Raji (cell line): ENCODE results near the gene FLNA.

Experiments
- POLR2A ChIP-seq: IDR thresholded peaks from 2 replicates; pipeline ENCODE4 v1.6.1; 2011; ENCODE audit warnings: low read depth, low read length, control low read depth; ENCODE audit not compliant: insufficient read depth

The FLNA gene

DNA sequence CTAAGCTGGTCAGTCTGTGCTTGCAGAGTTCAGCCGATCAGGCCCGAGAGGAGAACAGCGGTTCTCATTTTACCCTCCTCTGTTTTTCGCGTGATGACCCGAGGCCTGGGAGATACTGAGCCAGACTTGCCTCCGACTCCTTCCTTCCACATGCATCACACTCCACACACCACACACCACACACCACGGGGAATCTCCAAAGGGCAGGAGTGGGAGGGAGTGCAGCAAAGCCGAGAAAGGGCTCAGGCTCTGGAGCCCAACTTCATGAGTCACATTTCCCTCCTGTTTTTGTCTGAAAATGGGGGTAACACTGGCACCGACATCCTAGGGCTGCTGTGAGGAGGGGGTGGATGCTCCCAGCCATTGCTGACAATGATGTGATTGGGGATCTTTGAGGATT, 39.9 kb downstream of the FLNA start:
- TF ChIP-seq POLR2A: no peak

DNA sequence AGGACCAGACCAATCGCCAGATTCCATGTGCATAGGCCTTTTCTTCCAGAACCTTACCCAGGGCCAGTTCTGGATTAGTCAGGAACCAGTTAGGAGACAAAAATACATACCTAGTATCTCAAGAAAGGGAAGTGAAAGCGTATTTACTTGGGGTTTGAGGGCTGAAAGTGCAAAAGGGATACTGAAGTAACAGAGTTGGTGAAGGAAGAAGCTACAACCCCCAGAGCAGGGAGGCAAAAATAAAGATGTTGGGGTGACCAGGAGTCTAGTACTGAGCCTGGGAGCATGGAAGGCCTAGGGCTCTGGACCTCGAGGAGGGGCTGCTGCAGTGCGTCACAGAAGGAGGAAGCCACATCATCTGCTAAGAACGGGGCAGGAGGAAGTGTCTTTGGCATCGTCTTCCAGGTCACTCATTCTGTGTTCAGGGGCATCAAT, 40.6 kb downstream of the FLNA start:
- TF ChIP-seq POLR2A: no peak

DNA sequence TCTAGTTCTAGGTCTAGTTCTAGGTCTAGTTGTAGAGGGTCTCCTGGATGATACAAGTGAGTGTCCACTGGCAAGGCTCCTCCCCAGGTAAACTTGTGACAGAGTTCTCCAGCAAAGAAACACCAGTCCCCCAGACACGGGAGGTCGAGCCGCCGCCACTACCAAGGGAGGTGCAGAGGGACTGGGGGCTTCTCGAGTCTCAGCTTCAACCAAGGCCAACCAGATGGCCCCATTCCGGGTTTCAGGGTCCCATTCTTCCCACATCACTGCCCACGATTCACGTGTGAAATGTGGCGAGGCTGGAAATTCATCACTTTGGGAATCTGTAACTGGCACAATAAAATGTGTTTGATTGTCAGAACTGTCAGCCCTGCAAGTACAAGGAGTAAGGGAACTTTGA, 41.3 kb downstream of the FLNA start:
- TF ChIP-seq POLR2A: no peak

DNA sequence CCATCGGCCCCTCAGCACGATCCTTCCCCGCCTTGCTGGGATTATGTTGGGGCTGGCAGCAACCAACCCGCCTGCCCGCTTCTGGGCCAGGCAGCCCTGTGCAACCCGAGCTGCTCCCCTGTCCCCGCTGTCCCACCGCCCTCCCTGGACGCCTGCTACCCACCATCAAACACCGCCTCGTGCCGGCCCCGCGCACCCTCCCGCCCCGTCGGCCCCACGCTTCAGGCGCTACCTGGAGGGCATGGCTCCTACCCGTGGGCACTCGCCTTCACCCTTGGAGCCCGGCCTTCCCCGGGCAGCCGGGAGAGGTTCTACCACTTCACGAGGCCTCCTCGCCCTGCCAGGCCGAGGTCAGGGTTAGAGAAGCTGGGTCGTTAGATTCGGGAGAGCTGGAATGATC, 41.9 kb downstream of the FLNA start:
- no peak for TF ChIP-seq POLR2A

DNA sequence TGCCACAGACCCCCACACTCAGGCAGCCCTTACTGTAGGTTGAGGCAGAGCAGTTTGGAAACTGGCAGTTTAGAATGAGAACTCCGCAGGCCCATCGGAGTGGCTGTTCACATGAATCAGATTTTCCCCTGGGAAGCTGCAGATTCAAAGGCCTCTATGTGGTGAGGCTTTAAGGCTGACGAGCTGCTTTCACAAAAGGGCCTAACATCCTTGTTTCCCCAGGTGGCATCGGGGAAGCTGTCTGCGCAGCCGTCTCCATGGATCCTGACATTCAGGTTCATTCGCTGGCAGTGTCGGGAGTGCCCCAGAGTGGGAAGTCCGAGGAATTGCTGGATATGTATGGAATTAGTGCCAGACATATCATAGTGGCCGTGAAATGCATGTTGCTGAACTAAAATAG, 45.1 kb downstream of the FLNA start:
- TF ChIP-seq POLR2A: no peak

DNA sequence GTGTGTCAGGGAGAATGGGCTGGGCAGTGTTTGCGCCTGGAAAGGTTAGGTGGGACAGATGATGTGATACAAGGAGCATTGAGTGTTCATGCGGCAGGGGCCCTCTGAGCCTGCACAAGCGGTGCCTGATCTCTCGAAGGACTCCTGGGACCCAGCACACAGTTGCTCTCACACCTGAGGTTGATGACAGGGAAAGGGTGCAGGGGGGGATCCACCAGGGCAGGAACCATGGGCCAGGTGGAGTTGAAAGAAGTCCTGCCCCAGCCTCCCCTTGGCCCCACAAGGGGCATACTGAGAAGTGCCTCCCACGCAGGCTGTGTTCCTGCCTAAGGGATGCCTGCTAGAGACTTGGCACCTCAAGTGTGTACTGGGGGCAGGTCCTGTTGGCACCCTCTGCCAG, 45.8 kb downstream of the FLNA start:
- TF ChIP-seq POLR2A: no peak

DNA sequence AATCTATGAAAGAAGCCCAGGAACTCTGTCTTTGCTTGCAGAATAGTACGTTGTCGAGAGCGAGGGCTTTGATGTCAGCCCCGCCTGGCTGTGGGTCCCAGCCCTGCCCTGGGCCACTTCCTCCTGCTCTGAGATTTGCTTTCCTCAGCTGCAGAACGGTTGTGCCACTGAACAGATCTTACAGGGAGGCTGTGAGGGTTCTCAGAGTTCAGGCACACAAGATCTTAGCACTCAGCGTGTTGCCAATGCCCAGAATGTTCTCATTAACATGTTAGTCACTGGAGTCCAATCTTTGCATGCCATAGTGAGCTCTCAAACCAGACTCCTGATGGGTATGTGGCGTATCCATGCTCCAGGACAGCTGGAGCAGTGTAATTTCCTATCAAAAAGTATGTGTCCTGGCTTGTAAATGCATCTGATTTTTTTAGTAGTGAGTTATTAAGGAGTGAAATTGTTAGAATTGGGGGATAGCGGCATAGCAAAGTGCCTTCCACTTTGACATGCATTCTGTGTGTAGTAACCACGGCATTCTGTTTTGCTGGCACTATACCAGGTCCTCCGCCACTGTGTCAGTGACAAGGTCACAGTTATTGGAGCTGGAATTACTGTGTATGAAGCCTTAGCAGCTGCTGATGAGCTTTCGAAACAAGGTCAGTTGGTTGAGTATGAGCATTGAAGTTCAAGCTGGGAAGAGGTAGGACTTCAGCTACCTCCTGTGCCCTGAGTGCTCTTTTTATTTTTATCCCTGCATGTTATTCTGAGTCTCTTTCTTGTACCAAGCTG, 47.2 kb downstream of the FLNA start:
- TF ChIP-seq POLR2A: no peak

DNA sequence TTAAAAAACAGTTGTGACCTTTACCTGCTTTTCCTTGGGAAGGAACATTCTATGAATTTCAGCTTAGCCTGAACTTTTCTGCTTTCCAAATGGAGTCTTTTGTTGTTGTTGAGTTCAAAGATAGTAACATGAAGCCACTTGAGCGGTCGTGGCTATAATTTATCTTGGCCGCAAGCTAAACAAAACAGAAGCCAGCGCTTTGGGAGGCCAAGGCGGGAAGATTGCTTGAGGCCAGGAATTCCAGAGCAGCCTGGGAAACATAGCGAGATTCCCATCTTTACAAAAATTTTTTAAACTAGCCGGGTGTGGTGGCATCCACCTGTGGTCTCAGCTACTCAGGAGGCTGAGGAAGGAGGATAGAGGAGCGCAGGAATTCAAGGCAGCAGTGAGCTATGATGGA, 48.9 kb downstream of the FLNA start:
- TF ChIP-seq POLR2A: no peak

DNA sequence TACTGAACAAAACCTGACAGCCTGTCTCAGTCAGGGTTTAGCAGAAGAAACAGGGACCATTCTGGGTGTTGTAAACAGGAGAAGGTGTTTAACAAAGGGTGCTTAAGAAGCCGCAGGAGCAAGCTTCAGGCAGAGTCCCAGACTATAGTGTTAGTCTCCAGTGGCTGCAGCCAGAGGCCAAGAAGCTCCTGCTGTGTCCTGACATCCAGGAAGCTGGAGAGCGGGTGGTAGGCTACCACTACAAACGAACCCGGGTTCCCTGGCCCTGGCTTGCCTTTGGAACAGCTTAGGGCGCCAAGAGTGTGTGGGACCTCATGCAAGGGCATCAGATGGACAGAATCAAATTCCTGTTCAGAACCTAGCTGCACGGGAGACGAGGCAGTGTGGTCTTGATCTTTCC, 50.9 kb downstream of the FLNA start:
- TF ChIP-seq POLR2A: no peak

DNA sequence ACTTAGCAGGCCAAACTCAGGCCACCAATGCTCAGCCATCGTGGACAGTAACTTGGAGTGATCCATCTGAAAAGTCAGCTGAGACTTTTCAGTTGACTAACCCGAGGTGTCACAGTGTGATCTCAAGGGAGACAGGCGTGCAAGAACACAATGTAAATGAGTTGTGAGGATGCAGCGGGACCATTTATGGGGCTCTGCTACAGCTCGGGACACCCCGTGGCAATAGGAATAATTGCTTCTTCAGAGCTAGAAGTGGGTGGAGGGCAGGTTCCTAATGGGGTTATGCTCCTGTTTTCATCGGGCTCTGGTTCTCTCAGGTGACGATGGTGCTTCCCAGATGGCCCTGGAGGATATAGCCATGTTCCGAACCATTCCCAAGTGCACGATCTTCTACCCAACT, 51.5 kb downstream of the FLNA start:
- no peak for TF ChIP-seq POLR2A

DNA sequence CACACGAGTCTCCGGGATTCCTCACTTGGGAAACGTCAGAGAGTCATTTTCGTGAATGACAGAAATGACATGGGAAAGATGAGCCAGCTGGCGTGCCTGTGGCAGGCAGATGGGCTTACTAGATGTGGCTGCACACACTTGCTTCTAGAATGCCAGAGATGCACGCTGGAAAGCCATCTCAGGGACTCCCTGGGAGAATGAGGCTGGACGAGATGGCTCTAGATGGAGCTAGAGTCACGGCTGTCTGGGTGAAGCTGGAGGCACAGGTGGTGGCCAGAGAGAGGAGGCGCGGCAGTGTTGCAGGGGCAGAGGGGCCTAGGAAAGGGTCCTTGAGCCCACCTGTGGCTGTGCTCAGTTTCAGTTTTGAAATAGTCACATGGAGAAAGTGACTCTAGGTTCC, 52.8 kb downstream of the FLNA start:
- TF ChIP-seq POLR2A: no peak

DNA sequence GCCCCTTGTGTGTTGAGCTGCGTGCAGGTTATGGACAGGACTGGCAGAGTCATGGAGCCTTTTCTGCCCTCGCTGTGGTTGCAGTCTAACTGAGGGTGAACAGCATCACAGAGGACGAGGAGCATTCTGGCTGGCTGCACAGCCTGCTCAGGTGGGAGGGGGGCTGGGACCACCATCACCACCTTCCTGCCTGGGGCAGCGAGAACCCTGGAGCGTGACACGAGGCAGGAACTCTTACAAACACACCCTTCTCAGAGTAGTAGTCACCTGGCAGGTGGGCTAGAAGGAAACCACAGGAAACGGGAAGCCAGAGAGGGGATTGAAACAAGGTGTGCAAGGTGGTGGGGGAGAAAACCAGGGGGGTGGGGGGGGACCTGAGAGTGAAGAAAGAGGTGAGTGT, 53.3 kb downstream of the FLNA start:
- no peak for TF ChIP-seq POLR2A

DNA sequence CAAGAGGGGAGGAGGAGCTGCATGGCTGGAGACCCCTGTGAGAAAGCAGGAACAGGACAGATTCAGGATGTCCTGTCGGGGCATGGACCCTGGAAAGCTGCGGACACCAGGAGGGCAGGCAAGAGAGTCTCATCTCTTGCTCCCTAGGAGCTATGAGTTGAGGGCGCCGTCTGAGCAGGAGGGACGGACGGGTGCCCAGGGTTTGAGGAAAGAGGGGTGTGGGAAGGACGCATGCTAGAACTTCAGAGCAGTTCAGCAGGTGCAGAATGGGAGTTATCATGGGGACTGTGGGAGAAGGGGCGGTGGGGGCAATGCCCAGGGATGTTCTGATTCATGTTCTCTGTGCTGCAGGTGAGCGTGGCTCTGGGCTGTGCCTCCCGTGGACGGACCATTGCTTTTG, 54.0 kb downstream of the FLNA start:
- no peak for TF ChIP-seq POLR2A

DNA sequence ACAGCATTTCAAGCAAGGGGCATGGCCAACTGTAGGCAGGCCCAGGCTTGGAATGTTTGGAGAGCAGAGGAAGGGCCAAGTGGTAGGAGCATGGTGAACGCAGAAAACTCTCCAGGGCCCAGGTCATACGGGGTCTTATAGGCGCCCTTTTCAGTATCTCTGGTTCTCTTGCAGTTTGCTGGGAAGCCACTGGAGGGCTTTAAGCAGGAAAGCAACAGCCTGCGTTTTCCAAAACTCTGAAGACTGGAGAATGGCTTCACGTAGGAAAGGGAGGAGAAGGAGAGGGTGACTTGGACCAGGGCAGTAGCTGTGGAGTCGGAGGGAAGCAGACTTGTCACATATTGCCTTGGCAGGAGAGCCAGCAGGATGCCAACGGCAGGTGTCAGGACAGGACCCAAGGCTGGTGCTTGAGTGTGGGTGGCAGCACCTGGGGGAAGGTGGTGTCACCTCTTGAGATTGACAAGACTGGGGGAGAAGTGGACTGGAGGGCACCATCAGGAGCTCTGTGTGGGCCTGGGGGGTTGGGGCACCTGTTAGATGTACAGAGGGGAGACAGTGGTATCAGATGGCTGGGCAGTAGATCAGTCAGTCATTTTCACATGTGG, 56.9 kb downstream of the FLNA start:
- no peak for TF ChIP-seq POLR2A

DNA sequence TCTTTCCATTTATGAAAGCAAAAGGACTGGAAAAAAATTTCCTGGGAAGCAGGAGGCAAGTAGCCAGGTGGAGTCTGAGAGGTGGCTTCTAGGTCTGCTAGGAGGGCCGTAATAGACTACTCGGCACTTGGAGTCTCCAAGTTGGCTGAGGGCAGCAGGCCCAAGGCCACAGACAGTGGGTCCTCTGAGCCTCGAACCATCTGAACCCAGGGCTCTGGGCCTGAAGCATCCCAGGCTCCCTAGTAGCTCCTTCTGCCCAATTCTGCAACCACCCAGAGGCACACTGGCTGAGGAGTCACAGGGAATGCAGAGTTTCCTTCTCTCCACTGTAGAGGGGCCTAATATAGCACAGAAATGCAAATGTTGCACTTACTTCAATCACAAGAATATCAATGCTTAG, 59.0 kb downstream of the FLNA start:
- TF ChIP-seq POLR2A: no peak

DNA sequence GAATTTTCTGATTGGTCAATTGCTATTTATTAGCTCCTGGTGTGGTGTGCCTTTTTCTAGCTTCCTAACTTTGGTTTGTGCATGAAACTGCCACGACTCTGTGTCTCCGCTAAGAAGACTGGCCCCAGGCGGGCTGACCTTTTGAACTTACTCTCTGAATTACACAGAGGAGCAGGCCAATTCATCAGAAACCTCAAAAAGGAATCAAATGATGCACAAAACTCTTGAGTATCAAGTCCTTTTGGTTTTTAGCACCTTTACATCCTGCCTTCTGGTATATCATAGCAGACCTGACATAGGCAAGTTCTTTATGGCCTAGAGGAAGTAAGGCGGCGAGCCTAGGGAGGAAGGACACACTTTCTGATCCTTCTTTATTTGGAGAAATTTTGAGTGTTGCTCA, 61.3 kb downstream of the FLNA start:
- no peak for TF ChIP-seq POLR2A

DNA sequence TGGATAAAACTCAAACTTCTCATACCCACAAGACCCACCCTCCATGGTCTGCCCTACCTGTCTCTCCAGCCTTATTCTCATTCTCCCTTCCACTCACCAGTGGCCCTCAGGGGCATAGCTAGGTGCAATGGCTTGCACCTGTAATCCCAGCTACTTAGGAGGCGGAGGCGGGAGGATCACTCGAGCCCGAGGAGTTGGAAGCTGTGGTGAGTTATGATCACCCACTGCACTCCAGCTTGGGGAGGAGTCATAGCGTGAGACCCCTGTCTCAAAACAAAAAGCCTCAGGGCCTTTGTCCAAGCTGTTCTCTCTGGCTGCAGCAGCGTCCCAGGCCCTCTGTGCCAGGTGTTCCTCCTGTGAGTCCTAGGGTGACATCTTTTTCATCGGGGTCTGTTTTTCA, 62.3 kb downstream of the FLNA start:
- no peak for TF ChIP-seq POLR2A
